ENCODE results near the gene CUTA. TPM values are rescaled to one million over a fixed set of nuclear protein-coding genes. Genes with fewer than 3 reads are reported as not detected.

Gene CUTA
- total and polyA plus RNA-seq, 2 of the 13 experiments (the other 11 are each of a cell fraction or from before 2014, with no cell fraction given), result 170 to 180 TPM

GRCh38 chr6:33410050-33410710, 7.7 kb downstream of the CUTA start (continued):
- TF ChIP-seq, protein P1, sequence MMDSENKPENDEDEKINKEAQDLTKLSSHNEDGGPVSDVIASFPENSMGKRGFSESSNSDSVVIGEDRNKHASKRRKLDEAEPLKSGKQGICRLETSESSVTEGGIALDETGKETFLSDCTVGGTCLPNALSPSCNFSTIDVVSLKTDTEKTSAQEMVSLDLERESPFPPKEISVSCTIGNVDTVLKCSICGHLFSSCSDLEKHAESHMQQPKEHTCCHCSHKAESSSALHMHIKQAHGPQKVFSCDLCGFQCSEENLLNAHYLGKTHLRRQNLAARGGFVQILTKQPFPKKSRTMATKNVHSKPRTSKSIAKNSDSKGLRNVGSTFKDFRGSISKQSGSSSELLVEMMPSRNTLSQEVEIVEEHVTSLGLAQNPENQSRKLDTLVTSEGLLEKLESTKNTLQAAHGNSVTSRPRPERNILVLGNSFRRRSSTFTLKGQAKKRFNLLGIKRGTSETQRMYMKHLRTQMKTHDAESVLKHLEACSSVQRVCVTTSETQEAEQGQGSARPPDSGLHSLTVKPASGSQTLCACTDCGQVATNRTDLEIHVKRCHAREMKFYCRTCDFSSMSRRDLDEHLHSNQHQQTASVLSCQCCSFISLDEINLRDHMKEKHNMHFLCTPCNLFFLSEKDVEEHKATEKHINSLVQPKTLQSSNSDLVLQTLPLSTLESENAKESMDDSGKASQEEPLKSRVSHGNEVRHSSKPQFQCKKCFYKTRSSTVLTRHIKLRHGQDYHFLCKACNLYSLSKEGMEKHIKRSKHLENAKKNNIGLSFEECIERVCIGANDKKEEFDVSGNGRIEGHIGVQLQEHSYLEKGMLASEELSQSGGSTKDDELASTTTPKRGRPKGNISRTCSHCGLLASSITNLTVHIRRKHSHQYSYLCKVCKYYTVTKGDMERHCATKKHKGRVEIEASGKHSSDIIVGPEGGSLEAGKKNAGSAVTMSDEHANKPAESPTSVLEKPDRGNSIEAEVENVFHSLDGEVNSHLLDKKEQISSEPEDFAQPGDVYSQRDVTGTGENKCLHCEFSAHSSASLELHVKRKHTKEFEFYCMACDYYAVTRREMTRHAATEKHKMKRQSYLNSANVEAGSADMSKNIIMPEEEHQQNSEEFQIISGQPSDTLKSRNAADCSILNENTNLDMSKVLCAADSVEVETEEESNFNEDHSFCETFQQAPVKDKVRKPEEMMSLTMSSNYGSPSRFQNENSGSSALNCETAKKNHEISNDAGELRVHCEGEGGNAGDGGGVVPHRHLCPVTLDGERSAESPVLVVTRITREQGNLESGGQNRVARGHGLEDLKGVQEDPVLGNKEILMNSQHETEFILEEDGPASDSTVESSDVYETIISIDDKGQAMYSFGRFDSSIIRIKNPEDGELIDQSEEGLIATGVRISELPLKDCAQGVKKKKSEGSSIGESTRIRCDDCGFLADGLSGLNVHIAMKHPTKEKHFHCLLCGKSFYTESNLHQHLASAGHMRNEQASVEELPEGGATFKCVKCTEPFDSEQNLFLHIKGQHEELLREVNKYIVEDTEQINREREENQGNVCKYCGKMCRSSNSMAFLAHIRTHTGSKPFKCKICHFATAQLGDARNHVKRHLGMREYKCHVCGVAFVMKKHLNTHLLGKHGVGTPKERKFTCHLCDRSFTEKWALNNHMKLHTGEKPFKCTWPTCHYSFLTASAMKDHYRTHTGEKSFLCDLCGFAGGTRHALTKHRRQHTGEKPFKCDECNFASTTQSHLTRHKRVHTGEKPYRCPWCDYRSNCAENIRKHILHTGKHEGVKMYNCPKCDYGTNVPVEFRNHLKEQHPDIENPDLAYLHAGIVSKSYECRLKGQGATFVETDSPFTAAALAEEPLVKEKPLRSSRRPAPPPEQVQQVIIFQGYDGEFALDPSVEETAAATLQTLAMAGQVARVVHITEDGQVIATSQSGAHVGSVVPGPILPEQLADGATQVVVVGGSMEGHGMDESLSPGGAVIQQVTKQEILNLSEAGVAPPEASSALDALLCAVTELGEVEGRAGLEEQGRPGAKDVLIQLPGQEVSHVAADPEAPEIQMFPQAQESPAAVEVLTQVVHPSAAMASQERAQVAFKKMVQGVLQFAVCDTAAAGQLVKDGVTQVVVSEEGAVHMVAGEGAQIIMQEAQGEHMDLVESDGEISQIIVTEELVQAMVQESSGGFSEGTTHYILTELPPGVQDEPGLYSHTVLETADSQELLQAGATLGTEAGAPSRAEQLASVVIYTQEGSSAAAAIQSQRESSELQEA (CRISPR knock-in tag; IDR thresholded peaks at IDR 0.05; ENCODE audit: not compliant biosample characterization), result peak; percentile 53
- TF ChIP-seq NCOA2 (CRISPR knock-in tag; IDR thresholded peaks at IDR 0.05) (peak; percentile 47; the same call in 1 of the 2 replicates), PRDM10 (CRISPR knock-in tag; IDR thresholded peaks at IDR 0.05; ENCODE audit: low read depth) (no peak), CREM (IDR thresholded peaks at IDR 0.05) (peak; percentile 80), CREM (CRISPR knock-in tag; IDR thresholded peaks at IDR 0.05) (peak; percentile 19; the same call in 1 of the 2 replicates), RXRB (CRISPR knock-in tag; IDR thresholded peaks at IDR 0.05; ENCODE audit: borderline replicate concordance) (peak; percentile 71), ZNF3 (CRISPR knock-in tag; IDR thresholded peaks at IDR 0.05) (no peak), PRMT3 (CRISPR knock-in tag; IDR thresholded peaks at IDR 0.05; ENCODE audit: borderline replicate concordance, low read depth) (peak; percentile 98), ZNF282 (IDR thresholded peaks at IDR 0.05; ENCODE audit: partially characterized antibody) (no peak)
- TF ChIP-seq, protein P2, sequence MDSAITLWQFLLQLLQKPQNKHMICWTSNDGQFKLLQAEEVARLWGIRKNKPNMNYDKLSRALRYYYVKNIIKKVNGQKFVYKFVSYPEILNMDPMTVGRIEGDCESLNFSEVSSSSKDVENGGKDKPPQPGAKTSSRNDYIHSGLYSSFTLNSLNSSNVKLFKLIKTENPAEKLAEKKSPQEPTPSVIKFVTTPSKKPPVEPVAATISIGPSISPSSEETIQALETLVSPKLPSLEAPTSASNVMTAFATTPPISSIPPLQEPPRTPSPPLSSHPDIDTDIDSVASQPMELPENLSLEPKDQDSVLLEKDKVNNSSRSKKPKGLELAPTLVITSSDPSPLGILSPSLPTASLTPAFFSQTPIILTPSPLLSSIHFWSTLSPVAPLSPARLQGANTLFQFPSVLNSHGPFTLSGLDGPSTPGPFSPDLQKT (CRISPR knock-in tag; IDR thresholded peaks at IDR 0.05; ENCODE audit: borderline replicate concordance), result no peak
- TF ChIP-seq, protein P3, sequence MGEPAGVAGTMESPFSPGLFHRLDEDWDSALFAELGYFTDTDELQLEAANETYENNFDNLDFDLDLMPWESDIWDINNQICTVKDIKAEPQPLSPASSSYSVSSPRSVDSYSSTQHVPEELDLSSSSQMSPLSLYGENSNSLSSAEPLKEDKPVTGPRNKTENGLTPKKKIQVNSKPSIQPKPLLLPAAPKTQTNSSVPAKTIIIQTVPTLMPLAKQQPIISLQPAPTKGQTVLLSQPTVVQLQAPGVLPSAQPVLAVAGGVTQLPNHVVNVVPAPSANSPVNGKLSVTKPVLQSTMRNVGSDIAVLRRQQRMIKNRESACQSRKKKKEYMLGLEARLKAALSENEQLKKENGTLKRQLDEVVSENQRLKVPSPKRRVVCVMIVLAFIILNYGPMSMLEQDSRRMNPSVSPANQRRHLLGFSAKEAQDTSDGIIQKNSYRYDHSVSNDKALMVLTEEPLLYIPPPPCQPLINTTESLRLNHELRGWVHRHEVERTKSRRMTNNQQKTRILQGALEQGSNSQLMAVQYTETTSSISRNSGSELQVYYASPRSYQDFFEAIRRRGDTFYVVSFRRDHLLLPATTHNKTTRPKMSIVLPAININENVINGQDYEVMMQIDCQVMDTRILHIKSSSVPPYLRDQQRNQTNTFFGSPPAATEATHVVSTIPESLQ (CRISPR knock-in tag; conservative IDR thresholded peaks at IDR 0.05), result no peak

Data from HepG2 (cell line).